ENCODE data around the gene SETDB2. TPM values are rescaled to one million over a fixed set of nuclear protein-coding genes. Genes with fewer than 3 reads are reported as not detected.

SETDB2 gene
- total RNA-seq, 1 donor = 13.8 TPM

- no peaks in the 10 kb centered on the region for H3K79me2 ChIP-seq (ENCODE audit: insufficient read depth, low read length)
- H3K9me3 ChIP-seq (ENCODE audit: low read depth, low read length) = no peaks in the 10 kb centered on the region
- no peak overlapping the region for H3K27ac ChIP-seq (ENCODE audit: low read depth, low read length)
- no peaks in the 10 kb centered on the region for H4K20me1 ChIP-seq (ENCODE audit: insufficient read depth, low read length)
- H3K36me3 ChIP-seq (ENCODE audit: insufficient read depth, low read length) = no peaks in the 10 kb centered on the region
- no peak for TF ChIP-seq CTCF (IDR thresholded peaks at IDR 0.05; ENCODE audit: extremely low read depth, low read depth, low read length)
- no peaks in the 10 kb centered on the region for H3K4me1 ChIP-seq (ENCODE audit: insufficient read depth, low read length)
- H2AFZ ChIP-seq (ENCODE audit: low read length) = no peak overlapping the region
- H3K27me3 ChIP-seq (ENCODE audit: insufficient read depth, low read length) = no peaks in the 10 kb centered on the region
- no peak overlapping the region for H3K4me3 ChIP-seq (ENCODE audit: insufficient read depth, low read length)
- H3K4me2 ChIP-seq (ENCODE audit: insufficient read depth, low read length) = no peak overlapping the region
- DNase-seq (ENCODE audit: insufficient read length, low spot score, missing footprints) = no peak
Observed at GRCh38 chr13:49428041-49428763, 15.9 kb upstream of the SETDB2 start.

- Histone ChIP-seq H3K79me2 (ENCODE audit: insufficient read depth, low read length) (no peaks in the 10 kb centered on the region), H3K4me2 (ENCODE audit: insufficient read depth, low read length) (no peak overlapping the region), H3K27ac (ENCODE audit: low read depth, low read length) (no peak overlapping the region), H3K4me1 (ENCODE audit: insufficient read depth, low read length) (no peaks in the 10 kb centered on the region), H3K36me3 (ENCODE audit: insufficient read depth, low read length) (no peaks in the 10 kb centered on the region), H4K20me1 (ENCODE audit: insufficient read depth, low read length) (no peaks in the 10 kb centered on the region), H3K27me3 (ENCODE audit: insufficient read depth, low read length) (no peaks in the 10 kb centered on the region), H3K9me3 (ENCODE audit: low read depth, low read length) (no peaks in the 10 kb centered on the region), H2AFZ (ENCODE audit: low read length) (no peak overlapping the region), H3K4me3 (ENCODE audit: insufficient read depth, low read length) (no peak overlapping the region)
- no peak for TF ChIP-seq CTCF (IDR thresholded peaks at IDR 0.05; ENCODE audit: extremely low read depth, low read depth, low read length)
- no peak for DNase-seq (ENCODE audit: insufficient read length, low spot score, missing footprints)
Observed at GRCh38 chr13:49429121-49429520, 15.0 kb upstream of the SETDB2 start.

GRCh38 chr13:49435992-49436391, 8.1 kb upstream of the SETDB2 start:
- Histone ChIP-seq H3K27ac (ENCODE audit: low read depth, low read length) (peak overlapping the region; percentile 13), H4K20me1 (ENCODE audit: insufficient read depth, low read length) (no peaks in the 10 kb centered on the region), H2AFZ (ENCODE audit: low read length) (peak overlapping the region; percentile 2), H3K4me1 (ENCODE audit: insufficient read depth, low read length) (peaks cover 11% of the 10 kb centered on the region), H3K4me3 (ENCODE audit: insufficient read depth, low read length) (no peak overlapping the region), H3K79me2 (ENCODE audit: insufficient read depth, low read length) (no peaks in the 10 kb centered on the region), H3K4me2 (ENCODE audit: insufficient read depth, low read length) (peak overlapping the region; percentile 53), H3K9me3 (ENCODE audit: low read depth, low read length) (no peaks in the 10 kb centered on the region), H3K27me3 (ENCODE audit: insufficient read depth, low read length) (no peaks in the 10 kb centered on the region), H3K36me3 (ENCODE audit: insufficient read depth, low read length) (no peaks in the 10 kb centered on the region)
- TF ChIP-seq CTCF (IDR thresholded peaks at IDR 0.05; ENCODE audit: extremely low read depth, low read depth, low read length) = no peak
- no peak for DNase-seq (ENCODE audit: insufficient read length, low spot score, missing footprints)

- no peak overlapping the region for H2AFZ ChIP-seq (ENCODE audit: low read length)
Observed at GRCh38 chr13:49436890-49437289, 7.2 kb upstream of the SETDB2 start.

More at GRCh38 chr13:49436890-49437289, 7.2 kb upstream of the SETDB2 start:
- H3K9me3 ChIP-seq (ENCODE audit: low read depth, low read length) = no peaks in the 10 kb centered on the region
- H3K4me2 ChIP-seq (ENCODE audit: insufficient read depth, low read length) = no peak overlapping the region
- peak; percentile 34 for DNase-seq (ENCODE audit: insufficient read length, low spot score, missing footprints)
- H3K4me3 ChIP-seq (ENCODE audit: insufficient read depth, low read length) = no peak overlapping the region
- peak overlapping the region; percentile 13 for H3K27ac ChIP-seq (ENCODE audit: low read depth, low read length)
- no peaks in the 10 kb centered on the region for H3K36me3 ChIP-seq (ENCODE audit: insufficient read depth, low read length)
- H3K4me1 ChIP-seq (ENCODE audit: insufficient read depth, low read length) = peaks cover 11% of the 10 kb centered on the region
- peak; percentile 36 for TF ChIP-seq CTCF (IDR thresholded peaks at IDR 0.05; ENCODE audit: extremely low read depth, low read depth, low read length)
- no peaks in the 10 kb centered on the region for H4K20me1 ChIP-seq (ENCODE audit: insufficient read depth, low read length)
- no peaks in the 10 kb centered on the region for H3K27me3 ChIP-seq (ENCODE audit: insufficient read depth, low read length)
- no peaks in the 10 kb centered on the region for H3K79me2 ChIP-seq (ENCODE audit: insufficient read depth, low read length)
